Mesothelial cell of epicardium (in vitro differentiated cells): ENCODE measurements around the gene KCTD12. TPM values are rescaled to one million over a fixed set of nuclear protein-coding genes. Genes with fewer than 3 reads are reported as not detected.
A peak's percentile ranks its signal among the peaks of the same experiment; 100 is the strongest.

Experiments used
- DNase-seq, 2 experiments: peaks; one replicate each; pipeline ENCODE4 v3.0.0; 2021; ENCODE audit warnings: low spot score in 2 of 2; ENCODE audit not compliant: unreplicated experiment in 2 of 2
- H3K27ac Mint-ChIP-seq: 2 replicates; pipeline ENCODE4 v1.8.0; 2021; ENCODE audit warnings: mixed read lengths
- H3K27me3 Mint-ChIP-seq: 2 replicates; pipeline ENCODE4 v1.8.0; 2021; ENCODE audit warnings: low read depth, mixed read lengths
- H3K36me3 Mint-ChIP-seq: 2 replicates; pipeline ENCODE4 v1.8.0; 2021; ENCODE audit warnings: mixed read lengths
- H3K4me1 Mint-ChIP-seq: 2 replicates; pipeline ENCODE4 v1.8.0; 2021; ENCODE audit warnings: mixed read lengths
- H3K4me3 Mint-ChIP-seq: 2 replicates; pipeline ENCODE4 v1.8.0; 2021; ENCODE audit warnings: mild to moderate bottlenecking, moderate library complexity, mixed read lengths
- H3K9me3 Mint-ChIP-seq: 2 replicates; pipeline ENCODE4 v1.8.0; 2021; ENCODE audit warnings: mixed read lengths
- total RNA-seq: library from RNA; stranded (reverse); gene quantifications from 3 replicates; pipeline ENCODE4 v1.2.1, GENCODE V29; 2021
- TF ChIP-seq, protein P1 (sequence below): fragments of 200-600 bp; sonication (generic); IDR thresholded peaks from one replicate; pipeline ENCODE4 v1.5.0; 2021; ENCODE audit warnings: antibody characterized with exemption; ENCODE audit not compliant: unreplicated experiment

Gene KCTD12
- total RNA-seq: 121 to 142 TPM (median 142 TPM) in 3 replicates

DNA sequence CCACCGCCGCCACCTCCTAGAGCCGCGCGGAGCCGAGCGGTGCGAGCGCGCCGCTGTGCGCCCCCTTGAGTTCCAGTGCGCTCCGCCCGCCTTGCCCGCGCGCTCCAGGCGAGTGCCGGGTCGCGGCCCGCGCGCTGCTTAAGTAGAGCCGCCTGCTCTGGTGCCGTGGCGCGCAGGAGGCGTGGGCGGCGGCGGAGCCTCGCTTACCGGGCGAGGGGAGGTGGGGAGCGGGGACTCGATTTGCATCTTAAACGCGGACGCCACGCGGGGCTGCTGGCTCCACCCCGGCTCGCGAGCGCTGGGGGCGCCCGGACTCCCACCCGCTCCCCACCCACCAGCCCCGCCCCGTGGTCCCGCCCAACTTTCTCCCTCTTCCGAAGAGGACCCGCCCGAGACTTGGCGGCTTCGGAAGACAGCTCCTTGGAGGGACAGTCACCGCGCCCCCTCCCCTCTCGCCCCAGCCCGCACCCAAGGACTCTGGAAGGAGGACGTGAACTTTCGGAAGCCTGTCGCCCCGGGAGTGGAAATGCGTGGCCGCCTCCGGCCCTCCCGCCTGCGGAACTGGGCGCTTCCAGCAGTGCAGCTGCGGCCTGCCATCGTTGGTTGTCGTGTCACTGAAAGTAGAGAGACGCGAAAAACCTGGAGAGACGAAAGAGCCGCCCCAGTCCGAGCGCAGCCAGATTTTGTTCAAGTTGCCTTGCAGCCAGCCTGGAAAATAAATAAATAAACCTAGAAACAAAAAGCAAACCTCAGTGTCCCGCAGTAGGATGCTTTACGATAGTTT is at the start of gene KCTD12:
KCTD12 (minus strand) TSS at position 114 of the 784 bp plus-strand sequence. CDS start 257 bp downstream, outside the sequence.
- peaks cover 75% of the 10 kb centered on the region for H3K27me3 Mint-ChIP-seq
- peak; percentile 75 to 85 for DNase-seq
- H3K9me3 Mint-ChIP-seq: no peaks in the 10 kb centered on the region
- no peaks in the 10 kb centered on the region for H3K36me3 Mint-ChIP-seq
- H3K27ac Mint-ChIP-seq: peak within 1 kb of the TSS; percentile 92
- H3K4me3 Mint-ChIP-seq: peak within 1 kb of the TSS; percentile 84
- peaks cover 29% of the 10 kb centered on the region for H3K4me1 Mint-ChIP-seq
- TF ChIP-seq, protein P1, sequence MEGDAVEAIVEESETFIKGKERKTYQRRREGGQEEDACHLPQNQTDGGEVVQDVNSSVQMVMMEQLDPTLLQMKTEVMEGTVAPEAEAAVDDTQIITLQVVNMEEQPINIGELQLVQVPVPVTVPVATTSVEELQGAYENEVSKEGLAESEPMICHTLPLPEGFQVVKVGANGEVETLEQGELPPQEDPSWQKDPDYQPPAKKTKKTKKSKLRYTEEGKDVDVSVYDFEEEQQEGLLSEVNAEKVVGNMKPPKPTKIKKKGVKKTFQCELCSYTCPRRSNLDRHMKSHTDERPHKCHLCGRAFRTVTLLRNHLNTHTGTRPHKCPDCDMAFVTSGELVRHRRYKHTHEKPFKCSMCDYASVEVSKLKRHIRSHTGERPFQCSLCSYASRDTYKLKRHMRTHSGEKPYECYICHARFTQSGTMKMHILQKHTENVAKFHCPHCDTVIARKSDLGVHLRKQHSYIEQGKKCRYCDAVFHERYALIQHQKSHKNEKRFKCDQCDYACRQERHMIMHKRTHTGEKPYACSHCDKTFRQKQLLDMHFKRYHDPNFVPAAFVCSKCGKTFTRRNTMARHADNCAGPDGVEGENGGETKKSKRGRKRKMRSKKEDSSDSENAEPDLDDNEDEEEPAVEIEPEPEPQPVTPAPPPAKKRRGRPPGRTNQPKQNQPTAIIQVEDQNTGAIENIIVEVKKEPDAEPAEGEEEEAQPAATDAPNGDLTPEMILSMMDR: no peak

DNA sequence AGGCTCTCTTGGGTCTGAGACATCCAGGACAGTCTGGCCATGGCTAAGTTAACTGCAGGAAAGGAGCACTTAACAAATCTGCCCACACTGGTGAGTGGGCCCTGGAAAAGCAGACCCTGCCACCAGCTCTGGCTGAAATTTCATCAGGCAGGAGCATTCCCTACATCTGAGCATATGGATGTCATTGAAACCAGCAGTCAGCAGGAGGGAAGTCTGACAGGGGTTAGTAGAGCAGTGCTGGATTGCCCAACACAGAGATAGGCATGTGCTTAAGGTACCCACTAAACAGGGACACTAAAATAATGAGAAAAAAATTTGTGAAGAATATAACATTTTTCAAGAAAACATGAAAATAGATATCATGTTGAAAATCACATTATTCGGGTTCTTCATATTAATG is 48.5 kb upstream of the KCTD12 start:
- peaks cover 25% of the 10 kb centered on the region for H3K9me3 Mint-ChIP-seq
- TF ChIP-seq, protein P1: no peak
- H3K36me3 Mint-ChIP-seq: no peaks in the 10 kb centered on the region
- H3K27me3 Mint-ChIP-seq: no peaks in the 10 kb centered on the region
- H3K4me3 Mint-ChIP-seq: no peak overlapping the region
- no peak for DNase-seq
- peaks cover 10% of the 10 kb centered on the region for H3K4me1 Mint-ChIP-seq
- H3K27ac Mint-ChIP-seq: no peak overlapping the region

DNA sequence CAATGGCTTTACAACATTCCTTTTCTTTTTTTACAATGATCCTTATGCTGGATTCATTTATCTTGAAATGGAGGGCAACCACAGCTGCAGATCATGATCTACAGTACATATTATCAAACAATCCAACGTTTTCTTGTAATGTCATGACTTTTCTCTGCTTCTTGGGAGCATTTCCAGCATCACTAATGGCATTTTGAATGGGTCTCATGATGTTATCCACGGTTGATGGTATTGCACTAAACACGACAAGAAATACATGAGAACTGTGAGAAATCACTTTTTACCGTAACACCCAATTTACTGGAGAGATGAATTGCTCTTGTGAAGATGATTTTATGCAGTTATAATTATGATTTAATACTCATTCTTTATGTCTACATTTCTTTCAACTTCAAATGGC is 45.9 kb upstream of the KCTD12 start:
- Mint-ChIP-seq H3K4me3 (no peak overlapping the region), H3K4me1 (peaks cover 11% of the 10 kb centered on the region), H3K27me3 (peaks cover under 1% of the 10 kb centered on the region), H3K9me3 (peaks cover 19% of the 10 kb centered on the region), H3K36me3 (no peaks in the 10 kb centered on the region), H3K27ac (no peak overlapping the region)
- TF ChIP-seq, protein P1: no peak
- no peak for DNase-seq

DNA sequence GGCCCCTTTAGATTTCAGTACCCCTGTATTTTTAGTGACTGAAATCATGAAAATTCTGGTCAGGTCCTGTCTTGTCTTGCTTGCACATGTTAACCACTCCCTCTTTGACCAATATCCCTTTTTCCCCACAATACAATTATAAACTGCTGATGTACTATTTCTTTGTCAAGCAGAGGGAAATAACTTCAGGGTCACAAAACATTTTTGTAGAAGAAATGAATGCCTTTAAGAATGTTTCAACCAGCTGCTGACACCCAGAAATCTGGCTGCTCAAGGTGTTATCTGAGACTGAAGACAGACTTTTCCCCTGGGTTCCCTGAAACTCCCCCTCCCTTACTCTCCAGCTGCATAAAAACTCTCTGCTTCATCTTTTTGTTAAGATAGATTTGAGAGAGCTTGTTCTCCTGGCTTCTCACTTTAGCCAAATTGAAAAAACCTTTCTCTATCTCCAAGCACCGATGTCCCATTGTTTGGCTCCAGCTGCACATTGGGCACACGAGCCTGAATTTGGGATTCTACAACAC is 43.7 kb upstream of the KCTD12 start:
- Mint-ChIP-seq H3K4me1 (peaks cover 25% of the 10 kb centered on the region), H3K27me3 (peaks cover 1% of the 10 kb centered on the region), H3K4me3 (no peak overlapping the region), H3K27ac (no peak overlapping the region), H3K36me3 (no peaks in the 10 kb centered on the region), H3K9me3 (peaks cover 14% of the 10 kb centered on the region)
- DNase-seq: no peak
- TF ChIP-seq, protein P1: no peak

DNA sequence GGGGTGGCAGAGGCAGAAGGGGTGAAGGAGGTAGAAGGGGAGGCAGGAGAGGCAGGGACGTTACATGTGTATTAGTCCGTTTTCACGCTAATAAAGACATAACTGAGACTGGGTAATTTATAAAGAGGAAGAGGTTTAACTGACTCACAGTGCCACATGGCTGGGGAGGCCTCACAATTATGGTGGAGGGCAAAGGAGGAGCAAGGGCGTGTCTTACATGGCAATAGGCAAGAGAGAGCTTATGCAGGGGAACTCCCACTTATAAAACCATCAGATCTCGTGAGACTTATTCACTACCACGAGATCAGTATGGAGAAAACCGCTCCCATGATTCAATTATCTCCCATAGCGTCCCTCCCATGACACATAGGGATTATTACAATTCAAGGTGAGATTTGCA is 43.1 kb upstream of the KCTD12 start:
- Mint-ChIP-seq H3K4me1 (peaks cover 28% of the 10 kb centered on the region), H3K36me3 (no peaks in the 10 kb centered on the region), H3K27ac (no peak overlapping the region), H3K4me3 (no peak overlapping the region), H3K9me3 (peaks cover 18% of the 10 kb centered on the region), H3K27me3 (peaks cover 1% of the 10 kb centered on the region)
- DNase-seq: no peak
- TF ChIP-seq, protein P1: no peak
